ENCODE results near the gene RAB31.
"Not testable (repeated sequence)": the region's sequence is repeated elsewhere in the genome, so short reads cannot be mapped to it uniquely, and the experiment has no call there.

RAB31 gene

GRCh38 chr18:9838144-9838877 lies 130.2 kb downstream of the RAB31 start:
- peak; percentile 79 for DNase-seq (ENCODE audit: low read depth, low spot score)

- DNase-seq (ENCODE audit: low read depth, low spot score), result no peak
These were observed 131.1 kb downstream of the RAB31 start for GRCh38 chr18:9839211-9839610.

GRCh38 chr18:9839853-9840252 lies 131.8 kb downstream of the RAB31 start:
- no peak for DNase-seq (ENCODE audit: low read depth, low spot score)

DNA sequence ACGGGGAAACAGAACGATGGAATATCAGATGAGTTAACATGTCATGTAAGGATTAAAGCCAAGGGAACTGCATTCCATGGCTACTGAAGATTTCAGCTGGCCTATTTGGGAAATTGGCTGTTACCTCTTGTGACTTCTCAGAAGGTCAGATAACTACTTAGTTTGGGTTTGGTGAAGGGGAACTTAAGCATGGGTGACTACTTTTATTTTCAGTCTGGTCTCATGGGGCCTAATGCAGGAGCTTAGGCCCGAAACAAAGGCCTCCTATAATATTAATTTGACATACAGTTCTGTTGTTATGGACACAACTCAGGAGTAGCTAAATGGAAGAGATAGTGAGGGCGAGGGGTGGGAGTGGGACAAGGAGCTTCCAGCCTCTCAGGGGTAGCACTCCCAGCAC lies 133.7 kb downstream of the RAB31 start:
- no peak for DNase-seq (ENCODE audit: low read depth, low spot score)

- DNase-seq (ENCODE audit: low read depth, low spot score), result no peak
These were observed 134.3 kb downstream of the RAB31 start for GRCh38 chr18:9842448-9842847.

GRCh38 chr18:9845256-9845655 lies 137.2 kb downstream of the RAB31 start:
- no peak for DNase-seq (ENCODE audit: low read depth, low spot score)

GRCh38 chr18:9846162-9846925 lies 138.2 kb downstream of the RAB31 start:
- DNase-seq (ENCODE audit: low read depth, low spot score), result no peak

- DNase-seq (ENCODE audit: low read depth, low spot score), result no peak
These were observed 140.2 kb downstream of the RAB31 start for GRCh38 chr18:9848170-9848879.

DNA sequence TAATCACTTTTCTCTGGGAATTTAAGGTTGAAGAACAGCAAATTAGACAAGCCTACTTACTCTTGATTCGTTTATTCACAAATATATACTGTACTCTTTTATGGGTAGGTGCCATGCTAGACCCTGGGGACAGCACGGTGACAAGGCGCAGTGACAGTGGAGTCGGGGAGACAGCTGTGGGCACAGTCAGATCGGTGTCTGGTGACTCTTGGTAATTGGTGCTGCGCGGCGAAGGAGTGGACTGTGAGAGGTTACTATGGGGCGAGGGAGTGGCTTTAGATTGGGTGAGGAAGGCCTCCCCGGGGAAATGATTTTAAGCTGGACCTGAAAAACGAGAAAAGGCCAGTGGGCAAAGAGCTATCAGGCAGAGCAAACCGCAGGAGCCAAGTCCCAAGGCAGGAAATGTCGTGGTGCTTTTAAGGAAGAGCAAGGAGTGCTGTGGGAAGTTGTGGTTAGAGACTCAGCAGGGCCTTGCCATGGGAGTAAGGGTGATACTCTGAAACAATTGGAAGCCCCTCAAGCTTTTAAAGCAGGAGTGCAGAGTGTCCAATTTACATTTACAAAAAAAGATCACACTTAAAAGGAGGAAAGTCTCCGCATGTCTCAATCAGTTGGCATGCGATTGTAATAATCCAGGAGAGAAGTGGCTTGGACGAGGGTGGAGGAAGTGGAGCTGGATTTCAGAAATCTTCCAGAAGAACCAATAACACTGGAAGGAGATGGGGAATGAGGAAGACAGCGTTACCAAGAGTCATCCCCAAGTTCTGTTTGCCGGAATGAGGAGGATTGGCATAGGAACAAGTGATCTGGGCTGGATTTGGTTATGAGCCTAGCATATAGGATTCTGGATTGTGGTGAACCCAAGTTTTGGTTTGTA lies 141.5 kb downstream of the RAB31 start:
- no peak for DNase-seq (ENCODE audit: low read depth, low spot score)

- no peak for DNase-seq (ENCODE audit: low read depth, low spot score)
These were observed 142.2 kb downstream of the RAB31 start for GRCh38 chr18:9850309-9850708.

DNA sequence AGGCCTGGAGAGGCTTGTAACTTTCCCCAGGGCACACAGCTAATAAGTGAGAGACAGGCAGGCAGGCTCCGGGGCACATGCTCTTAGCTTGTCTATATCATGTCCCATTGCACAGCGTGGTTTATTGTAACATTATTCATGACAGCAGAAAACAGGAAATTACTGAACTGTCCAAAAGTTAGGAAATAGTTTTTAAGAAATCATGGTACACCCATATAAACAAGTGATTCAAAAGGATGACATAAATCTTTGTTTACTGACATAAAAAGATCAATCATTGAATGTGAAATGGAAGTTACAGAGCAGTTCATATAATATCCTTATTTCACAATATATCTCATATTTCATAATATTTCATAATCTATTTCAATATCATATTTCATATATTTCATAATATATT lies 143.4 kb downstream of the RAB31 start:
- DNase-seq (ENCODE audit: low read depth, low spot score), result no peak

- DNase-seq (ENCODE audit: low read depth, low spot score), result no peak
These were observed 144.4 kb downstream of the RAB31 start for GRCh38 chr18:9852266-9853081.

GRCh38 chr18:9854801-9855676 lies 146.9 kb downstream of the RAB31 start:
- no peak for DNase-seq (ENCODE audit: low read depth, low spot score)

- no peak for DNase-seq (ENCODE audit: low read depth, low spot score)
These were observed 147.6 kb downstream of the RAB31 start for GRCh38 chr18:9855681-9856080.

DNA sequence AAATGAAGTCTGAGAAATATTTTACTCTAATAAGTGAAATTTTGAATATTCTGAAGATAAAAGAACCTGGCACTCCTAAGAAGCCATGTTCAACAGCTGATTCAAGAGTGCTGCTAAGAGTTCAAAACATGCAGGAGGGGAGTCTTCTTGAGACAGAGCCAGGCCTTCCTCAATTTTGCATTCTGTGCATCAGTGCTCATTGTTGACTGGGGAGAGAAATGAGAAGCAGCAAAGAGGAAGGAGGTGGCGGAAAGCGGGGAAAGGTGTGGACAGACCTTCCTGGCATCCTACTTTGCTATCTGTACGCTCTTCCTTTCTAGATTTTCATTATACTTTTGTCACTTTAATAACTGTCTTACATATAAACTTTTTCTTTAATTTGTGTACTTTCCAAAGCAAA lies 148.0 kb downstream of the RAB31 start:
- DNase-seq (ENCODE audit: low read depth, low spot score), result no peak

DNA sequence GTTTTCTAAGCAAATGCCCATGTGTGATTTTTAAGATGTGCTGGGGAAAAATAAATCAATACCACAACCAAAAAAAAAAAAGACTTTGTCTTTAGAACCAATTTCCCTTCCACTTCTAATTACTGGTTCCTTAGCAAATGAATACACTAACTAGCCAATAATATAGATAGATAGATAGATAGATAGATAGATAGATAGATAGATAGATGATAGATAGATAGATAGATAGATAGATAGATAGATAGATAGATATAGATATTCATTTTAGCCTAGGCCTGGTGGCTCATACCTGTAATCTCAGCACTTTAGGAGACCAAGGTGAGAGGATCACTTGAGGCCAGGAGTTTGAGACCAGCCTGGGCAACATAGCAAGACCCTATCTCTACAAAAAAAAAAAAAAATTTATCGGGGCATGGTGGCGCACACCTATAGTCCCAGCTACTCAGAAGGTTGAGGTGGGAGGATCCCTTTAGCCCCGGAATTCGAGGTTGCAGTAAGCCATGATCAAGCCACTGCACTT lies 149.4 kb downstream of the RAB31 start:
- DNase-seq (ENCODE audit: low read depth, low spot score), result not testable (repeated sequence)

DNA sequence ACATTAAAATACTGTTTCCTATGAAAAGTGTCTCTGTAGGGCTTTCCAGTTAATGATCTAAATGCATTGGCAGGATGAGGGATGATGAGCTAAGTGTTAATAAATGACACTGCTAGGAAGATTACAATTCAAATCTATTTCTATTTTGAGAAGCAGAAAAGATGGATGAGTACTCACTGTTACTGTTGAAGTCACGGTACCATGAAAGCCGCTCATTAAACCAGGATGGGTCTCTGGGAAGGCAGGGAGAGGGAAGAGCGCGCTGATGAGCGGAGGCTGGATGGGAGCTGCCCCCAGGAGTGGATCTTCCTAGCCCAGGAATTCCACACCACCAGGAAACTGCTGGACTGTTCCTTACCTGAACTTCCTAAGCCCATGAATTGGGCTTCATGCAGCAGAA lies 150.5 kb downstream of the RAB31 start:
- no peak for DNase-seq (ENCODE audit: low read depth, low spot score)

DNA sequence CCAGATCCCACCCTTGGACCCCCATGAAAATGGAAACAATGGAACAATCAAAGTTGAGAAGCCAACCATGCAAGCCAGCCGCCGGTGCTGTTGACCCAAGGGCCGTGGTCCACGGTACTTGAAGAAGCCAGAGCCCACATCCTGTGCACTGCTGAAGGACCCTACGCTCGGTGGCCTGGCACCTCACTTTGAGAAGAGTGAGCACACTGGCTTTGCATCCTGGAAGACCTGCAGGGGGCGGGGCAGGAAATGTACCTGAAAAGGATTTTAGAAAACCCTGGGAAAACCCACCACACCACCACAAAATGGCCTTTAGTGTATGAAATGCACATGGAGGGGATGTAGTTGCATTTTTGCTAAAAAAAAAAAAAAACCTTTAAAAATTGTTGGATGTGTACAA lies 151.1 kb downstream of the RAB31 start:
- DNase-seq (ENCODE audit: low read depth, low spot score), result no peak

- no peak for DNase-seq (ENCODE audit: low read depth, low spot score)
These were observed 152.6 kb downstream of the RAB31 start for GRCh38 chr18:9860682-9861081.

All from iPS DF 19.7 (cell line).